ENCODE results near the gene CLEC4G. TPM values are rescaled to one million over a fixed set of nuclear protein-coding genes. Genes with fewer than 3 reads are reported as not detected.

Gene CLEC4G
- total RNA-seq, 6 experiments from 2014 or later, result 25.7 to 59.0 (median 38.2) TPM

DNA sequence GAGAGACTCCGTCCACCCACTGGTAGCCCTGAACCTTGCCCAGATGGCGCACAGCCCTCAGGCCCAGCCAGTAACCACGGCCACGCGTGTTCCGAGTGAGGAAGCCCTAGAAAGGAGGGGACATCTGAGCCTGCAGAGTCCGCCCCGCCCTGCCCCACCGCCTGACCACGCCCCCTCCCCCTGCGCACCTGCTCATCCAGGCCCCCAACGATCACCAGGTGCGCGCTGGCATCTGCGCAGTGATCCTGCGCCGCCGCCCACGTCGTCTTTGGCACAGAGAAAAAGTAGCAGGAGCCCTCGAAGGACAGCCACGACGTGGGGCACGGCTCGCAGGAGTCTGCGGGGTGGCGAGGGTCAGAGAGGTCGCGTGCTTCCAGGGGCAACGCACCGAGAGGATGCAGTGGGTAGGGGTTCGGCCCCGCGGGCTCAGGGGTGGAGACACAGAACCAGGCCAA, 2.1 kb downstream of the CLEC4G start:
- Histone ChIP-seq H3K36me3 (no peaks in the 10 kb centered on the region), H3K9me3 (no peaks in the 10 kb centered on the region), H3K4me3 (peak overlapping the region in 2 of 3 donors; percentile 9 to 16), H3K27ac (no peak overlapping the region), H3K4me1 (no peaks in the 10 kb centered on the region), H3K27me3 (no peaks in the 10 kb centered on the region)
- 11% methylated on average over 5 of the region's 34 CpGs for WGBS (ENCODE audit: insufficient coverage, low coverage, low lambda C conversion rate, missing lambda C conversion rate)
- peak in 1 of 3 donors; percentile 51 for DNase-seq
- intact Hi-C loops (cut with DNase I), result no loop called here
- ATAC-seq, result no peak
- TF ChIP-seq POLR2A (IDR thresholded peaks at IDR 0.05), result no peak
- no peak for TF ChIP-seq CTCF (IDR thresholded peaks at IDR 0.05)

- H3K4me3 ChIP-seq, result no peak overlapping the region
- H3K4me1 ChIP-seq, result no peaks in the 10 kb centered on the region
- no peaks in the 10 kb centered on the region for H3K27me3 ChIP-seq
- no peak for TF ChIP-seq POLR2A (IDR thresholded peaks at IDR 0.05)
- TF ChIP-seq CTCF (IDR thresholded peaks at IDR 0.05), result no peak
- ATAC-seq (peak in 3 of 4 donors; percentile 4 to 28 (median 25)), DNase-seq (peak in 1 of 3 donors; percentile 49)
- H3K27ac ChIP-seq, result no peak overlapping the region
- H3K36me3 ChIP-seq, result no peaks in the 10 kb centered on the region
- 20% methylated on average over 12 of the region's 16 CpGs for WGBS (ENCODE audit: insufficient coverage, low coverage, low lambda C conversion rate, missing lambda C conversion rate)
- intact Hi-C loops (cut with DNase I), result no loop called here
- H3K9me3 ChIP-seq, result no peaks in the 10 kb centered on the region
These were observed 2.7 kb downstream of the CLEC4G start for GRCh38 chr19:7729211-7729610.

DNA sequence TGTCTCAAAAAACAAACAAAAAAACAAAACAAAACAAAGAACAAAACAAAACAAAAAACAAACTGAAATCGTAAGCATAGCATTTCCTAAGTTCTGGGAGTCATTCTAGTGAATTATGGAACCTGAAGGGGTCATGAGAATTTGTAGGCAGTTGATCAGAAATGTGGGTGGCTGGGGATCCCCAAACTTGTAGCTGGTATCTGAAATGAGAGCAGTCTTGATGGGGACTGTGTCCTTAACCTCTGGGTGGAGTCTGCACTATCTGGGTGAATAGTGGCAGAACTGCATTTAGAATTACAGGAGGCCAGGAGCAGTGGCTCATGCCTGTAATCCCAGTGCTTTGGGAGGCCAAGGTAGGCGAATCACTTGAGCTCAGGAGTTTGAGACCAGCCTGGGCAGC, 6.1 kb downstream of the CLEC4G start:
- TF ChIP-seq POLR2A (IDR thresholded peaks at IDR 0.05), result no peak
- TF ChIP-seq CTCF (IDR thresholded peaks at IDR 0.05), result no peak
- no peaks in the 10 kb centered on the region for H3K4me1 ChIP-seq
- intact Hi-C loops (cut with DNase I), result no loop called here
- DNase-seq (no peak), ATAC-seq (no peak)
- H3K27ac ChIP-seq, result no peak overlapping the region
- WGBS (ENCODE audit: insufficient coverage, low coverage, low lambda C conversion rate, missing lambda C conversion rate), result 53% methylated on average over 1 of the region's 2 CpGs
- no peak overlapping the region for H3K4me3 ChIP-seq
- H3K9me3 ChIP-seq, result no peaks in the 10 kb centered on the region
- H3K27me3 ChIP-seq, result no peaks in the 10 kb centered on the region
- H3K36me3 ChIP-seq, result no peaks in the 10 kb centered on the region

DNA sequence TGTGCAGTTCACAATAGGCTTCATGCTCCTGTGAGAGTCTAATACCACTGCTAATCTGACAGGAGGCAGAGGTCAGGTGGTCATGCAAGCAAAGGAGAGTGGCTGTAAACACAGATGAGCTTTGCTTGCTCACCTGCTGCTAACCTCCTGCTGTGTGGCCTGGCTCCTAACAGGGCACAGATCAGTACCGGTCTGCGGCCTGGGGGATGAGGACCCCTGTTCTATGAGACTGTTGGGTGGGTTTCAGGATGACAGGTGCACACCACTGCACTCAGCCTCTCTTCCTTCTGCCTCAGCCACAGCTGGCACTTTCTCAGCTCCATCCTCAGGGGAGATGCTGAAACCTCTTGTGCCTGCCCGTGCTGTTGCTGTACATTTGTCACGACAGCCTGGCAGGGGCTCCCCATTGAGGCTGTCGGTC, 9.7 kb downstream of the CLEC4G start:
- intact Hi-C loops (cut with DNase I), result no loop called here
- H3K27ac ChIP-seq, result no peak overlapping the region
- TF ChIP-seq POLR2A (IDR thresholded peaks at IDR 0.05) (no peak), CTCF (IDR thresholded peaks at IDR 0.05) (no peak)
- no peak overlapping the region for H3K4me3 ChIP-seq
- no peaks in the 10 kb centered on the region for H3K9me3 ChIP-seq
- DNase-seq (no peak), ATAC-seq (no peak)
- no peaks in the 10 kb centered on the region for H3K36me3 ChIP-seq
- H3K4me1 ChIP-seq, result no peaks in the 10 kb centered on the region
- no peaks in the 10 kb centered on the region for H3K27me3 ChIP-seq
- WGBS (ENCODE audit: insufficient coverage, low coverage, low lambda C conversion rate, missing lambda C conversion rate), result 47% methylated on average over 2 of the region's 5 CpGs

- no peak overlapping the region for H3K27ac ChIP-seq
- H3K36me3 ChIP-seq, result no peaks in the 10 kb centered on the region
- H3K4me1 ChIP-seq, result no peaks in the 10 kb centered on the region
- ATAC-seq (no peak), DNase-seq (no peak)
- no peaks in the 10 kb centered on the region for H3K9me3 ChIP-seq
- WGBS (ENCODE audit: insufficient coverage, low coverage, low lambda C conversion rate, missing lambda C conversion rate), result 68% methylated on average over 5 of the region's 6 CpGs
- no peaks in the 10 kb centered on the region for H3K27me3 ChIP-seq
- no peak overlapping the region for H3K4me3 ChIP-seq
- intact Hi-C loops (cut with DNase I), result no loop called here
- TF ChIP-seq CTCF (IDR thresholded peaks at IDR 0.05) (no peak), POLR2A (IDR thresholded peaks at IDR 0.05) (no peak)
These were observed 11.6 kb downstream of the CLEC4G start for GRCh38 chr19:7720351-7720750.
